ENCODE data around the gene PCLAF. TPM values are rescaled to one million over a fixed set of nuclear protein-coding genes. Genes with fewer than 3 reads are reported as not detected.

The PCLAF gene
- polyA plus RNA-seq, 1 experiment, result 104 TPM

GRCh38 chr15:64425221-64425620 is 44.0 kb upstream of the PCLAF start:
- ChIA-PET CTCF (interaction anchor here (0.7 to 2.6 kb wide), 4 partner anchors 13 to 303 kb away, joined by 3 to 17 read pairs (median 5); no protein-coding TSS in a partner anchor), POLR2A (no interaction called here)
- Histone ChIP-seq H3K4me3 (ENCODE audit: low read depth, low read length) (no peak overlapping the region), H3K27me3 (ENCODE audit: control insufficient read depth, insufficient read depth, low read length) (no peaks in the 10 kb centered on the region), H3K27ac (ENCODE audit: low read depth, low read length) (no peak overlapping the region), H3K9me3 (ENCODE audit: control insufficient read depth, insufficient read depth, low read length) (no peaks in the 10 kb centered on the region)
- DNase-seq (ENCODE audit: low read depth, low spot score), result no peak
- TF ChIP-seq, protein P1, sequence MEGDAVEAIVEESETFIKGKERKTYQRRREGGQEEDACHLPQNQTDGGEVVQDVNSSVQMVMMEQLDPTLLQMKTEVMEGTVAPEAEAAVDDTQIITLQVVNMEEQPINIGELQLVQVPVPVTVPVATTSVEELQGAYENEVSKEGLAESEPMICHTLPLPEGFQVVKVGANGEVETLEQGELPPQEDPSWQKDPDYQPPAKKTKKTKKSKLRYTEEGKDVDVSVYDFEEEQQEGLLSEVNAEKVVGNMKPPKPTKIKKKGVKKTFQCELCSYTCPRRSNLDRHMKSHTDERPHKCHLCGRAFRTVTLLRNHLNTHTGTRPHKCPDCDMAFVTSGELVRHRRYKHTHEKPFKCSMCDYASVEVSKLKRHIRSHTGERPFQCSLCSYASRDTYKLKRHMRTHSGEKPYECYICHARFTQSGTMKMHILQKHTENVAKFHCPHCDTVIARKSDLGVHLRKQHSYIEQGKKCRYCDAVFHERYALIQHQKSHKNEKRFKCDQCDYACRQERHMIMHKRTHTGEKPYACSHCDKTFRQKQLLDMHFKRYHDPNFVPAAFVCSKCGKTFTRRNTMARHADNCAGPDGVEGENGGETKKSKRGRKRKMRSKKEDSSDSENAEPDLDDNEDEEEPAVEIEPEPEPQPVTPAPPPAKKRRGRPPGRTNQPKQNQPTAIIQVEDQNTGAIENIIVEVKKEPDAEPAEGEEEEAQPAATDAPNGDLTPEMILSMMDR (IDR thresholded peaks at IDR 0.05; ENCODE audit: low read depth, low read length), result no peak

DNA sequence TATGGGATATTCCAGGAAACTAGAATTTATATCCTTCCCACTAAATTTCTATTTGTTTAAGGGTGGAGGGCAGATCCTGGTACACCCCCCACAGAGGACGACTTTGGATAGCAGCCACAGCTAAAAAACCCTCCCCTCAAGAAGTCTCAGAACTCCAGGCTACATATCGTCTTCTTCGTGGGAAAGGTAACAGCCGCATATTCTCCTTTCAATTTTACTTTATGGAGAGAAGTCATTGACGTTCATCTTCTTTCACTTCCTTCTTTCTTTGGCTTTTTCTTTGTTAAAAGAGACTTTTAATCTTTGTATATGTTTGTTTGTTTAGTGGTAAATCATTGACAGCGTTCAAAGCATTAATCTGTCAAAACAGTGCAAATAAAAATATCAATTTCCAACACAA is 42.7 kb upstream of the PCLAF start:
- no peaks in the 10 kb centered on the region for H3K27me3 ChIP-seq (ENCODE audit: control insufficient read depth, insufficient read depth, low read length)
- no peak overlapping the region for H3K4me3 ChIP-seq (ENCODE audit: low read depth, low read length)
- no peak overlapping the region for H3K27ac ChIP-seq (ENCODE audit: low read depth, low read length)
- ChIA-PET CTCF (interaction anchor here (1.4 to 2.6 kb wide), 2 partner anchors 258 to 304 kb away, joined by 5 to 17 read pairs; no protein-coding TSS in a partner anchor), POLR2A (no interaction called here)
- TF ChIP-seq, protein P1 (IDR thresholded peaks at IDR 0.05; ENCODE audit: low read depth, low read length), result no peak
- no peaks in the 10 kb centered on the region for H3K9me3 ChIP-seq (ENCODE audit: control insufficient read depth, insufficient read depth, low read length)
- no peak for DNase-seq (ENCODE audit: low read depth, low spot score)

GRCh38 chr15:64422697-64423096 is 41.5 kb upstream of the PCLAF start:
- no peak overlapping the region for H3K27ac ChIP-seq (ENCODE audit: low read depth, low read length)
- TF ChIP-seq, protein P1 (IDR thresholded peaks at IDR 0.05; ENCODE audit: low read depth, low read length), result no peak
- no peaks in the 10 kb centered on the region for H3K9me3 ChIP-seq (ENCODE audit: control insufficient read depth, insufficient read depth, low read length)
- H3K27me3 ChIP-seq (ENCODE audit: control insufficient read depth, insufficient read depth, low read length), result no peaks in the 10 kb centered on the region
- ChIA-PET CTCF (no interaction called here), POLR2A (no interaction called here)
- no peak for DNase-seq (ENCODE audit: low read depth, low spot score)
- H3K4me3 ChIP-seq (ENCODE audit: low read depth, low read length), result no peak overlapping the region

DNA sequence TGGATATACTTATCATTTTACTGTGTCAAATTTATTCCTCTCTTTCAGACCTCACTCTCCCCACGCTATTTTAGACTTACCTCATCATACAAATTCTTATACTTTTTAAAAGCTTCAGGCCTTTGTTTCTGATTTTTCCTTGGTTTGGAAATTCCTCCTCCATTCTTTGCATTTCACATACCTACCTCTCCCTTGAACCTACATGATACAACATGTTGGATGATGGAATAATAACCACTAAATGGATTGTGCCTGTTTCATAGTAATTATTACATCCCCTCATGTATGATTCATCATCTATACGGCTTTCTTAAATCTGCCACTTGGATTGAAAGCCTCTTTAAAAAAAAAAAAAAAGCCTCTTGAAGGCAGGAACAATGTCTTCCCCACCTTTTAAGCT is 31.0 kb upstream of the PCLAF start:
- TF ChIP-seq, protein P1 (IDR thresholded peaks at IDR 0.05; ENCODE audit: low read depth, low read length), result no peak
- ChIA-PET POLR2A (no interaction called here), CTCF (interaction anchor here (0.6 kb wide), 1 partner anchor 13 kb away, joined by 3 read pairs; no protein-coding TSS in a partner anchor)
- no peak for DNase-seq (ENCODE audit: low read depth, low spot score)
- no peaks in the 10 kb centered on the region for H3K9me3 ChIP-seq (ENCODE audit: control insufficient read depth, insufficient read depth, low read length)
- H3K4me3 ChIP-seq (ENCODE audit: low read depth, low read length), result no peak overlapping the region
- H3K27ac ChIP-seq (ENCODE audit: low read depth, low read length), result no peak overlapping the region
- no peaks in the 10 kb centered on the region for H3K27me3 ChIP-seq (ENCODE audit: control insufficient read depth, insufficient read depth, low read length)

DNA sequence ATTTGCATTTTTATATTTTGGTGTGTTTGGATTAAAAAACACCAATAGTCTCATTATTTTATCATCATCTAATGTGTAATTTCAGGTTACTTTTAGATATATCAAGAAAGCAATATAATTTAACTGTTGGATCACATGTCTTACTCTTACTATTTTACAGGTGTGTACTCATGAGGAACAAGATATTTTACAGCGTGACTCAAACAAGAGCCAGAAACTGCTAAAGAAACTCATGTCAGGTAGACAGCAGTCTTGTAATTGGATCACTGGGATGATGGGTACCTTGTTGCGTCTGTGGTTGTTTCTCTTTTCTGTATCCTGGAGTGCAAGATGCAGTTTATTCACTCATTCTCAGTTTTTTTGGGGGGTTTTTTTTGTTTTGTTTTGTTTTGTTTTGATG is 19.3 kb upstream of the PCLAF start:
- no peaks in the 10 kb centered on the region for H3K9me3 ChIP-seq (ENCODE audit: control insufficient read depth, insufficient read depth, low read length)
- TF ChIP-seq, protein P1 (IDR thresholded peaks at IDR 0.05; ENCODE audit: low read depth, low read length), result no peak
- DNase-seq (ENCODE audit: low read depth, low spot score), result no peak
- ChIA-PET CTCF (no interaction called here), POLR2A (no interaction called here)
- no peak overlapping the region for H3K4me3 ChIP-seq (ENCODE audit: low read depth, low read length)
- no peak overlapping the region for H3K27ac ChIP-seq (ENCODE audit: low read depth, low read length)
- H3K27me3 ChIP-seq (ENCODE audit: control insufficient read depth, insufficient read depth, low read length), result no peaks in the 10 kb centered on the region

Measured in AG04450 (cell line).